Liver (tissue), 9 donors: Measurements from ENCODE around the gene NXPH2. TPM values are rescaled to one million over a fixed set of nuclear protein-coding genes. Genes with fewer than 3 reads are reported as not detected.

Source experiments
- DNase-seq: peaks from one replicate; pipeline ENCODE4 v3.0.0-alpha.2; 2017; ENCODE audit warnings: low spot score
- H3K27ac ChIP-seq, 2 donors: one replicate each; pipeline ENCODE4 v1.7.0; 2013; ENCODE audit warnings: inconsistent platforms in 2 of 2, low read length in 2 of 2, control low read depth in 1 of 2, low read depth in 1 of 2, mild to moderate bottlenecking in 1 of 2
- H3K27me3 ChIP-seq, 4 donors: one replicate each; pipeline versions ENCODE4 v1.6.1 to v1.7.0; 2013; ENCODE audit warnings: low read length in 3 of 4, inconsistent platforms in 1 of 4, mild to moderate bottlenecking in 1 of 4, moderate library complexity in 1 of 4; ENCODE audit not compliant: control insufficient read depth in 4 of 4, insufficient read depth in 4 of 4
- H3K36me3 ChIP-seq, 4 donors: one replicate each; pipeline versions ENCODE4 v1.6.1 to v1.7.0; 2013; ENCODE audit warnings: low read length in 3 of 4, mild to moderate bottlenecking in 3 of 4, low read depth in 1 of 4, moderate library complexity in 1 of 4; ENCODE audit not compliant: control insufficient read depth in 4 of 4, insufficient read depth in 3 of 4
- H3K4me1 ChIP-seq, 4 donors: one replicate each; pipeline versions ENCODE4 v1.6.1 to v1.7.0; 2013; ENCODE audit warnings: low read length in 3 of 4, mild to moderate bottlenecking in 3 of 4, moderate library complexity in 1 of 4; ENCODE audit not compliant: control insufficient read depth in 4 of 4, insufficient read depth in 4 of 4
- H3K4me3 ChIP-seq, 3 donors: one replicate each; pipeline versions ENCODE4 v1.6.1 to v1.7.0; 2013; ENCODE audit warnings: low read length in 3 of 3, control low read depth in 1 of 3, low read depth in 1 of 3, mild to moderate bottlenecking in 1 of 3
- H3K9ac ChIP-seq, 2 donors: one replicate each; pipeline ENCODE4 v1.7.0; 2013; ENCODE audit warnings: low read length in 2 of 2, mild to moderate bottlenecking in 2 of 2, moderate library complexity in 2 of 2, control low read depth in 1 of 2, low read depth in 1 of 2
- H3K9me3 ChIP-seq, 4 donors: one replicate each; pipeline versions ENCODE4 v1.6.1 to v1.7.0; 2013; ENCODE audit warnings: low read length in 3 of 4; ENCODE audit not compliant: control insufficient read depth in 4 of 4
- CTCF ChIP-seq: fragments of 150-350 bp; IDR thresholded peaks from 2 replicates; pipeline ENCODE4 v1.5.1; 2017; ENCODE audit warnings: improper control_type of control experiment, low read depth, low read length; ENCODE audit not compliant: missing input control
- EGR1 ChIP-seq, 2 donors: IDR thresholded peaks; 2 replicates each; pipeline ENCODE4 v1.6.1; 2016 to 2018; ENCODE audit warnings: antibody characterized with exemption in 2 of 2, low read depth in 2 of 2
- FOXA1 ChIP-seq: IDR thresholded peaks from 2 replicates; pipeline ENCODE4 v1.6.1; 2016; ENCODE audit warnings: antibody characterized with exemption
- FOXA2 ChIP-seq: IDR thresholded peaks from 2 replicates; pipeline ENCODE4 v1.6.1; 2016; ENCODE audit warnings: antibody characterized with exemption
- GABPA ChIP-seq, 2 donors: IDR thresholded peaks in 1 of 2; conservative IDR thresholded peaks in 1 of 2; 2 replicates each; pipeline ENCODE4 v1.6.1; 2016; ENCODE audit warnings: antibody characterized with exemption in 2 of 2, mild to moderate bottlenecking in 1 of 2, moderate library complexity in 1 of 2
- HNF4A ChIP-seq, 2 donors: conservative IDR thresholded peaks; 2 replicates each; pipeline ENCODE4 v1.6.1; 2016; ENCODE audit warnings: antibody characterized with exemption in 2 of 2, mild to moderate bottlenecking in 2 of 2
- HNF4G ChIP-seq: IDR thresholded peaks from 2 replicates; pipeline ENCODE4 v1.6.1; 2016; ENCODE audit warnings: antibody characterized with exemption
- JUND ChIP-seq, 2 donors: IDR thresholded peaks; 2 replicates each; pipeline ENCODE4 v1.6.1; 2016; ENCODE audit warnings: antibody characterized with exemption in 2 of 2
- MAX ChIP-seq: IDR thresholded peaks from 2 replicates; pipeline ENCODE4 v1.6.1; 2016; ENCODE audit warnings: antibody characterized with exemption
- NR2F2 ChIP-seq: IDR thresholded peaks from 2 replicates; pipeline ENCODE4 v1.6.1; 2016; ENCODE audit warnings: antibody characterized with exemption
- RAD21 ChIP-seq, 2 donors: IDR thresholded peaks; 2 replicates each; pipeline ENCODE4 v1.6.1; 2016; ENCODE audit warnings: antibody characterized with exemption in 2 of 2, mild to moderate bottlenecking in 2 of 2
- REST ChIP-seq: IDR thresholded peaks from 2 replicates; pipeline ENCODE4 v1.6.1; 2016; ENCODE audit warnings: antibody characterized with exemption, mild to moderate bottlenecking
- RXRA ChIP-seq, 2 donors: IDR thresholded peaks; 2 replicates each; pipeline ENCODE4 v1.6.1; 2017 to 2018; ENCODE audit warnings: antibody characterized with exemption in 2 of 2, mild to moderate bottlenecking in 1 of 2
- SP1 ChIP-seq: IDR thresholded peaks from 2 replicates; pipeline ENCODE4 v1.6.1; 2018; ENCODE audit warnings: antibody characterized with exemption, mild to moderate bottlenecking
- YY1 ChIP-seq: IDR thresholded peaks from 2 replicates; pipeline ENCODE4 v1.6.1; 2016; ENCODE audit warnings: antibody characterized with exemption, mild to moderate bottlenecking
- WGBS: extraction: QIAGEN DNeasy Blood & Tissue Kit; methylation state at CpG from one replicate; pipeline ENCODE4 v1.1.7; 2013; 5-methylcytosine and 5-hydroxymethylcytosine counted together
- polyA plus RNA-seq, 2 donors: library from polyadenylated mRNA; stranded (reverse) in 1 of 2; unstranded in 1 of 2; fragments of 200-250 nt in 1 of 2; fragments of >200 nt in 1 of 2; fragmentation: Nextera tagmentation in 1 of 2; extraction: Ambion mirVana in 1 of 2; gene quantifications; one replicate each; pipeline versions ENCODE4 v1.2.1 to v1.2.3, GENCODE V29; 2013 to 2015
- total RNA-seq, 2 donors: library from RNA; depleted of rRNA; stranded (reverse); fragments of >200 nt; gene quantifications; one replicate each; pipeline ENCODE4 v1.2.3, GENCODE V29; 2014
- donor health status: healthy.
- donor health status: healthy.
- donor health status: healthy.
- donor health status: healthy.
- donor health status: healthy.

The NXPH2 gene
- total and polyA plus RNA-seq, 4 donors = 0.15 to 0.19 TPM; not detected in 2

GRCh38 chr2:138780446-138780880 is 273 bp upstream of the NXPH2 start:
- Histone ChIP-seq H3K9ac (no peak overlapping the region), H3K4me1 (peaks cover 11 to 17% (median 12%) of the 10 kb centered on the region in 4 donors), H3K27ac (no peak overlapping the region), H3K36me3 (no peaks in the 10 kb centered on the region), H3K4me3 (peak overlapping the region in 1 of 3 donors; percentile 52), H3K27me3 (peaks cover 7 to 15% (median 9%) of the 10 kb centered on the region in 4 donors), H3K9me3 (no peaks in the 10 kb centered on the region)
- WGBS = 4% methylated on average over 40 of the region's 40 CpGs
- DNase-seq = no peak
- TF ChIP-seq FOXA2 (no peak), RXRA (IDR thresholded peaks at IDR 0.05) (no peak), MAX (no peak), CTCF (no peak), EGR1 (IDR thresholded peaks at IDR 0.05; ENCODE audit: low read depth in 2 of 2) (no peak), SP1 (no peak), RAD21 (IDR thresholded peaks at IDR 0.05) (no peak), FOXA1 (no peak), GABPA (IDR thresholded peaks at IDR 0.05 in 1 of 2, conservative IDR thresholded peaks at IDR 0.05 in 1 of 2) (no peak), REST (no peak), NR2F2 (no peak), HNF4A (conservative IDR thresholded peaks at IDR 0.05) (no peak), HNF4G (no peak), JUND (IDR thresholded peaks at IDR 0.05) (no peak), YY1 (no peak)

GRCh38 chr2:138779406-138779780 is 797 bp downstream of the NXPH2 start:
- no peak for DNase-seq
- Histone ChIP-seq H3K9ac (no peak overlapping the region), H3K27ac (no peak overlapping the region), H3K36me3 (no peaks in the 10 kb centered on the region), H3K9me3 (no peaks in the 10 kb centered on the region), H3K4me1 (peaks cover 11 to 17% (median 12%) of the 10 kb centered on the region in 4 donors), H3K4me3 (peak overlapping the region in 1 of 3 donors; percentile 52), H3K27me3 (peaks cover 7 to 15% (median 9%) of the 10 kb centered on the region in 4 donors)
- WGBS = 4% methylated on average over 20 of the region's 20 CpGs
- TF ChIP-seq REST = no peak
- TF ChIP-seq FOXA1 = no peak
- TF ChIP-seq FOXA2 = no peak
- TF ChIP-seq MAX = no peak
